Hematopoietic multipotent progenitor cell (in vitro differentiated cells): ENCODE data around the gene PSMA7. TPM values are rescaled to one million over a fixed set of nuclear protein-coding genes. Genes with fewer than 3 reads are reported as not detected.
"Not testable (repeated sequence)": the region's sequence is repeated elsewhere in the genome, so short reads cannot be mapped to it uniquely, and the experiment has no call there.

Source experiments
- DNase-seq, 3 donors: peaks; one replicate each; pipeline ENCODE4 v3.0.0-alpha.2; 2011 to 2015; ENCODE audit warnings: low read depth in 2 of 3, low spot score in 2 of 3
- total RNA-seq: library from RNA; depleted of rRNA; stranded (reverse); fragments of >200 nt; gene quantifications from one replicate; pipeline ENCODE4 v1.2.3, GENCODE V29; 2012

The PSMA7 gene
- total RNA-seq, 1 donor: 275 TPM

- peak in 2 of 3 donors; percentile 78 to 89 for DNase-seq
Observed at GRCh38 chr20:62156592-62157386, 13.6 kb upstream of the PSMA7 start.

- DNase-seq: no peak
Observed at GRCh38 chr20:62156254-62156556, 13.0 kb upstream of the PSMA7 start.

- no peak for DNase-seq
Observed at GRCh38 chr20:62155428-62156253, 12.4 kb upstream of the PSMA7 start.

- DNase-seq: no peak
Observed at GRCh38 chr20:62151835-62152364, 8.7 kb upstream of the PSMA7 start.

- no peak for DNase-seq
Observed at GRCh38 chr20:62151225-62151624, 8.0 kb upstream of the PSMA7 start.

- DNase-seq: no peak
Observed at GRCh38 chr20:62150310-62150575, 7.0 kb upstream of the PSMA7 start.

- no peak for DNase-seq
Observed at GRCh38 chr20:62149532-62150309, 6.5 kb upstream of the PSMA7 start.

- DNase-seq: no peak
Observed at GRCh38 chr20:62148908-62149314, 5.7 kb upstream of the PSMA7 start.

- not testable (repeated sequence) for DNase-seq
Observed at GRCh38 chr20:62148383-62148782, 5.2 kb upstream of the PSMA7 start.

GRCh38 chr20:62147528-62147927, 4.3 kb upstream of the PSMA7 start:
- no peak for DNase-seq

- DNase-seq: no peak
Observed at GRCh38 chr20:62147125-62147524, 3.9 kb upstream of the PSMA7 start.

- DNase-seq: no peak
Observed at GRCh38 chr20:62146019-62146755, 3.0 kb upstream of the PSMA7 start.

GRCh38 chr20:62145688-62146018, 2.5 kb upstream of the PSMA7 start:
- no peak for DNase-seq

- peak in 2 of 3 donors; percentile 47 to 56 for DNase-seq
Observed at GRCh38 chr20:62143957-62144825, 997 bp upstream of the PSMA7 start.

- no peak for DNase-seq
Observed at GRCh38 chr20:62142252-62143080, 728 bp downstream of the PSMA7 start.

- no peak for DNase-seq
Observed at GRCh38 chr20:62141397-62142251, 1.6 kb downstream of the PSMA7 start.

- no peak for DNase-seq
Observed at GRCh38 chr20:62141043-62141396, 2.2 kb downstream of the PSMA7 start.

- DNase-seq: no peak
Observed at GRCh38 chr20:62139636-62140035, 3.6 kb downstream of the PSMA7 start.
